ENCODE measurements around the gene AUH.

Gene AUH

DNA sequence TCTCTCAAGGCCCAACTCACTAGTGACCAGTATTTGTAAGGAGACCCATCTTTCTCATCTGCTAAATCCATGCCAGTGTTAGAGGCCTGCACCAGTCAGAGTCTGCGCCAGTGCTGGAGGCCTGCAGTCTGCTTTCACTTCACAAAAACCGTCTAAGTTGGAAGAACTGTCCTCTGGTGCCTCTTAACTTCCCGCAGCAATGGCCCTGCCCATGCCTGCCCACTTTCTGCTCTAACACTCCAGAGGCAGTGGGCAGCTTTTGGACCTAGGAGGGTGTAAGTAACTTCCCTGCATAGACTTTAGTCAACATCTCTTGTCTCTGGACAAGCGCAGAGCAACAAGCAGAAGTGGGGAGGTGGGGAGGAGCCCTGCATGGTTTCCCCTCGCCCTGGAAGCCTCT lies 152.9 kb downstream of the AUH start:
- TF ChIP-seq, protein P1, sequence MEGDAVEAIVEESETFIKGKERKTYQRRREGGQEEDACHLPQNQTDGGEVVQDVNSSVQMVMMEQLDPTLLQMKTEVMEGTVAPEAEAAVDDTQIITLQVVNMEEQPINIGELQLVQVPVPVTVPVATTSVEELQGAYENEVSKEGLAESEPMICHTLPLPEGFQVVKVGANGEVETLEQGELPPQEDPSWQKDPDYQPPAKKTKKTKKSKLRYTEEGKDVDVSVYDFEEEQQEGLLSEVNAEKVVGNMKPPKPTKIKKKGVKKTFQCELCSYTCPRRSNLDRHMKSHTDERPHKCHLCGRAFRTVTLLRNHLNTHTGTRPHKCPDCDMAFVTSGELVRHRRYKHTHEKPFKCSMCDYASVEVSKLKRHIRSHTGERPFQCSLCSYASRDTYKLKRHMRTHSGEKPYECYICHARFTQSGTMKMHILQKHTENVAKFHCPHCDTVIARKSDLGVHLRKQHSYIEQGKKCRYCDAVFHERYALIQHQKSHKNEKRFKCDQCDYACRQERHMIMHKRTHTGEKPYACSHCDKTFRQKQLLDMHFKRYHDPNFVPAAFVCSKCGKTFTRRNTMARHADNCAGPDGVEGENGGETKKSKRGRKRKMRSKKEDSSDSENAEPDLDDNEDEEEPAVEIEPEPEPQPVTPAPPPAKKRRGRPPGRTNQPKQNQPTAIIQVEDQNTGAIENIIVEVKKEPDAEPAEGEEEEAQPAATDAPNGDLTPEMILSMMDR (IDR thresholded peaks at IDR 0.05; ENCODE audit: low read length, missing control alignments), result no peak
- no peak for DNase-seq (ENCODE audit: low read depth)
- H3K4me3 ChIP-seq (replicated peaks; ENCODE audit: low read depth, low read length), result no peak overlapping the region

DNA sequence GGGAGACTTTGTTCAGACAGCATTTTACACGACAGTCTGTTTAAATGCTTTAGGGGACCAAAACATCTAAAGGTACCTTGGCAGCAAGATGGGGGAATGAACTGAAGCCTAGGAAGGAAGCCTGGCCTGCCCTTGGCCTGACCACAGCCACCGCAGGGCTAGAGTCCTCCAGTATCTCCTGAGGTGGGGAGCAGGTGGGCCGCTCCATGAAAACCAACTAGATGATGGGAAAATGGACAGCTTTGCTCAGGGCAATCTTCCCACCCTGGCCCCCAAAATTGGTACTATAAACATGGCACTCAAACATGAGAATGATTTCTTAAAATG lies 153.3 kb downstream of the AUH start:
- H3K4me3 ChIP-seq (replicated peaks; ENCODE audit: low read depth, low read length), result no peak overlapping the region
- TF ChIP-seq, protein P1 (IDR thresholded peaks at IDR 0.05; ENCODE audit: low read length, missing control alignments), result no peak
- DNase-seq (ENCODE audit: low read depth), result no peak

DNA sequence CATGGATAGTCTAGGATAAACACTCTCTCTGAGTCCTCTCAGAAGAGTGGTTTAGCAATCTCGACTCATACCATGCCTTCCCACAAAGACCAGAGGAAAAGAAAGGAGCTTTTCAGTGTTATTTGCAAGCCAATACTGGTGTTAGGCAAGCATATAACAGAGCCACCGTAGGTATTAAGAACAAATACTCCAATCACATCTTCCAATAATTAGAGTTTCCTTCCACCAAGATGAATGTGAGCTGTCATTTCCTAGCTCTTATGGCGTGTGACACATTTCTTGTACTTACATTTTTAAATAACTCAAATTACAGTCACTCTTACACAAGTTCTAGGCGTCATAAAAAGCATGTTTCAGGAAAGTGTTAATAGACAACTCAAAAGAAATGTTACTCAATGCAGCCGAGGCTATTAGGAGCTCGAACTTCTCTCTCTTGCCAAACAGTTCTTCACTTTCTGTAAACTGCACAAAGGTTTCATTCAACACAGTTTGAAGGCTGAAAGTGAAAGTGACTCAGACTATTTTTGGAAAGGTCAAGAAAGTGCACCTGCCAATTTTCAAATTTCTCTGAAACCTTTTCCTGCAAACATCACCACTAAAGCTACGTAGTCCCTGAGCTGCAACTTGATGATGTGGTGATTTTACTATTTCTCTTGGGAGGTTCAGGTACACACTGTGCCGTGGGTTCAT lies 153.8 kb downstream of the AUH start:
- TF ChIP-seq, protein P1 (IDR thresholded peaks at IDR 0.05; ENCODE audit: low read length, missing control alignments), result no peak
- H3K4me3 ChIP-seq (replicated peaks; ENCODE audit: low read depth, low read length), result no peak overlapping the region
- DNase-seq (ENCODE audit: low read depth), result peak; percentile 63

DNA sequence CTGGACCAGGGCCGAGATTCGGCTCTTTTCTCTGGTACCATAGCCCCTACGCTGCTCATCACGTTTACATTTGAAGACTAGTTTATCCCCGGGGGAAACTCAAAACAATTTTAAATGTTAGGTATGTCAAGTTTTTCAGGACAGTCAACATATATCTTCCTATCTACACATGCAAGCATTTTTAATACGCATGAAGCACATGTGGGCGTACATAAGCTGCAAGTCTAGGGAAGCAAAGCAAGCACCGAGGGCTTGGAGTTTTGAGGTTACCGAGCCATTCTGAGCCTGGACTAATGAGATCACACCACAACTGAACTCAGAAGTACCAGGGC lies 154.4 kb downstream of the AUH start:
- no peak overlapping the region for H3K4me3 ChIP-seq (replicated peaks; ENCODE audit: low read depth, low read length)
- DNase-seq (ENCODE audit: low read depth), result no peak
- TF ChIP-seq, protein P1 (IDR thresholded peaks at IDR 0.05; ENCODE audit: low read length, missing control alignments), result no peak

DNA sequence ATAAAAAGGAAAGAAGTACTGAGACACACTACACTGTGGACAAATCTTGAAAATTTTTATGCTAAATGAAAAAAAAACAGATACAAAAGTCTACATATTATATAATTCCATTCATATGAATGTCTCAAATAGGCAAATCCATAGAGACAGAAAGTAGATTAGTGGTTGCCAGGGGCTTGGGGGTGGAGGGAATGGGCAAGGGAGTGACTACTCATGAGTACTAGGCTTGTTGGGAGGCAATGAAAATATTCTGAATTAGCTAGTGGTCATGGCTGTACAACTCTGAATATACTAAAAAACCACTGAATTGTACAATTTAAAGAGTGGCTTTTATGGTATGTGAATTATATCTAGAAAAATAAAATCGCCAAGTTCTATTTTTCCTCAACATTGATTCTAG lies 154.9 kb downstream of the AUH start:
- TF ChIP-seq, protein P1 (IDR thresholded peaks at IDR 0.05; ENCODE audit: low read length, missing control alignments), result no peak
- DNase-seq (ENCODE audit: low read depth), result no peak
- H3K4me3 ChIP-seq (replicated peaks; ENCODE audit: low read depth, low read length), result no peak overlapping the region

DNA sequence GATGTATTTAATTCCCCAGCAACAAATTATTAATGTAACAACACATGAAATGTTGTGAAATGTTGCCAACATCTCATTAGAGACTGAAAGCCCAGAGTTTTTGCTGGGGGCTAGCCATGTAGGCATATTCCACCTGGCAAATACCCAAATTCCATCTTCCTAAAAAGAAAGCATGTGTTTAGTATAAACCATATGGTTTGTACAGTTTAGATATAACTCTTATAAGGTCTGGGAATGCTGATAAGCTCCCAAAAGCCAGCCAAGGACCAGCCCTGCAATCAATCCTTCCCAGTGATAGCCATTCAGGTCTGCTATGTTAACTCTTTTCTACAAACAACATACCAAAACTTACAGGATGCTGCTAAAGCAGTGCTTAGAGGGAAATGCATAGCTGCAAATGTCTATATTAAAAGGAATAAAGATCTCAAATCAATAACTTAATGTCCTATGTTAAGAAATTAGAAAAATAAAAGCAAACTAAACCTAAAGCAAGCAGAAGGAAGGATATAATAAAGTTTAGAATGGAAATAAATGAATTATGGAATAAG lies 158.9 kb downstream of the AUH start:
- TF ChIP-seq, protein P1 (IDR thresholded peaks at IDR 0.05; ENCODE audit: low read length, missing control alignments), result no peak
- DNase-seq (ENCODE audit: low read depth), result no peak
- H3K4me3 ChIP-seq (replicated peaks; ENCODE audit: low read depth, low read length), result no peak overlapping the region

DNA sequence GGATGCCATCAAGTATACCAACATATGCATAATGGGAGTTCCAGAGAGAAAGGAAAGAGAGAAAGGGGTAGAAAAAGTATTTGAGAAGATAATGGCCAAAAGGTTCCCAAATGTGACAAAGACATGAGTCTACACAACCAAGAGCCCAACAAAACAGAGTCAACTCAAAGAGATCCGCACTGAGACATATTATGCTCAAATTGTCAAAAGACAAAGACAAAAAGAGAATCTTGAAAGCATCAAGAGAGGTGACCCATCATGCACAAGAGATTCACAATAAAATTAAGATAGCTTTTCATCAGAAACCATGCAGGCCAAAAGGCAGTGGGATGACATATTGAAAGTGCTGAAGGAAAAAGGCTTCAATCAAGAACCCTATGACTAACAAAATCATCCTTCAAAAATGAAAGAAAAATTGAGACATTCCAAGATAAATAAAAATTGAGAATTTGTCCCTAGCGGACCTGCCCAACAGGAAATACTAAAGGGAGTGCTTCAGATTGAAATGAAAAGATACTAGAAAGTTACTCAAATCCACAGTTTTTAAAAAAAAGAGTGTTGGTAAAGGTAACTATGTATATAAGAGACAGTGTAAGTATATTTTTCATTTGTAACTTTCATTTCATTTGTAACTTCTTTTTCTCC lies 160.9 kb downstream of the AUH start:
- TF ChIP-seq, protein P1 (IDR thresholded peaks at IDR 0.05; ENCODE audit: low read length, missing control alignments), result no peak
- no peak for DNase-seq (ENCODE audit: low read depth)
- no peak overlapping the region for H3K4me3 ChIP-seq (replicated peaks; ENCODE audit: low read depth, low read length)
